Erythroblast (primary cell): ENCODE results near the gene CDK5RAP2.

Source experiments
- GATA1 ChIP-seq: IDR thresholded peaks from 2 replicates; pipeline ENCODE4 v1.6.1; 2011; ENCODE audit warnings: low read depth, mild to moderate bottlenecking, control low read depth, low read length, moderate library complexity
- POLR2A ChIP-seq: IDR thresholded peaks from 2 replicates; pipeline ENCODE4 v1.6.1; 2011; ENCODE audit warnings: mild to moderate bottlenecking, low read length

DNA sequence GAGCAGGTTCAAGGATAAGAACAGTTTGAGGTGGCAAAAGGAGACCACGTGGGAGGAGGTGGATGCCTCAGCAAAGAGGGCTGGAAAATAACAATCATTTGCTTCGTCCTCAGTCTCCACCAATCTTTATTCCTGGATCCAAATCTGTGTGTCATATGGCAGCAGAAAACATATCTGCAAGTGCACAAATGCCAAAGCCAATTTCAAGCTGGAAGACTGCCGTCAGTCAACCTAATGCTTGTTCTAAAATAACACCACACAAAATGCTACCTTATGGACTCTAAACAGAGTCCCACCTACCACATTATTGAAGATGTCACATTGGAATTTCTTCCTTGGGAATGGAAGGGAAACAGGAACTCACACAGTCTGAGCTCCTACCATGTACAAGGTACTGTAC lies 129.1 kb downstream of the CDK5RAP2 start:
- no peak for TF ChIP-seq POLR2A
- no peak for TF ChIP-seq GATA1
